Spleen (tissue), 11 donors: ENCODE results near the gene CASP8. TPM values are rescaled to one million over a fixed set of nuclear protein-coding genes. Genes with fewer than 3 reads are reported as not detected.

ENCODE experiments used
- DNase-seq: peaks from one replicate; pipeline ENCODE4 v3.0.0-alpha.2; 2020
- H3K27ac ChIP-seq, 8 donors: fragments of 200-600 bp; sonication (generic) in 7 of 8; 1 replicate in 4 of 8; 2 replicates in 4 of 8; pipeline versions ENCODE4 v1.5.0 to v1.8.0; 2016 to 2021; ENCODE audit warnings: inconsistent platforms in 4 of 8, mild to moderate bottlenecking in 4 of 8, moderate library complexity in 1 of 8
- H3K27me3 ChIP-seq, 7 donors: fragments of 200-600 bp; sonication (generic) in 6 of 7; replicated peaks in 1 of 7; 1 replicate in 4 of 7; 2 replicates in 3 of 7; pipeline versions ENCODE4 v1.5.0 to v1.8.0; 2016 to 2021; ENCODE audit warnings: inconsistent platforms in 3 of 7, mild to moderate bottlenecking in 1 of 7
- H3K36me3 ChIP-seq, 6 donors: fragments of 200-600 bp; sonication (generic) in 5 of 6; 1 replicate in 4 of 6; 2 replicates in 2 of 6; pipeline versions ENCODE4 v1.5.0 to v1.8.0; 2016 to 2021; ENCODE audit warnings: inconsistent platforms in 2 of 6
- H3K4me1 ChIP-seq, 6 donors: fragments of 200-600 bp; sonication (generic) in 5 of 6; 1 replicate in 3 of 6; 2 replicates in 3 of 6; pipeline versions ENCODE4 v1.5.0 to v1.8.0; 2016 to 2021; ENCODE audit warnings: inconsistent platforms in 3 of 6
- H3K4me3 ChIP-seq, 8 donors: fragments of 200-600 bp; sonication (generic) in 7 of 8; 1 replicate in 4 of 8; 2 replicates in 4 of 8; pipeline versions ENCODE4 v1.5.0 to v1.8.0; 2016 to 2021; ENCODE audit warnings: inconsistent platforms in 4 of 8, mild to moderate bottlenecking in 4 of 8, moderate library complexity in 2 of 8
- H3K9me3 ChIP-seq, 8 donors: fragments of 200-600 bp; sonication (generic) in 7 of 8; 1 replicate in 4 of 8; 2 replicates in 4 of 8; pipeline versions ENCODE4 v1.5.0 to v1.8.0; 2016 to 2021; ENCODE audit warnings: inconsistent platforms in 4 of 8
- POLR2A ChIP-seq, 3 donors: fragments of 450-650 bp; IDR thresholded peaks; one replicate each; pipeline ENCODE4 v1.5.1; 2017; ENCODE audit warnings: antibody characterized with exemption in 3 of 3, mild to moderate bottlenecking in 1 of 3
- POLR2AphosphoS5 ChIP-seq, 3 donors: sonication (generic); formaldehyde crosslinking; IDR thresholded peaks; one replicate each; pipeline ENCODE4 v1.5.1; 2017; ENCODE audit warnings: antibody characterized with exemption in 3 of 3
- WGBS, 5 donors: extraction: QIAGEN DNeasy Blood & Tissue Kit in 3 of 5; methylation state at CpG; one replicate each; pipeline versions ENCODE4 v1.1.5 to v1.1.7; 2013 to 2018; 5-methylcytosine and 5-hydroxymethylcytosine counted together
- intact Hi-C: fragments of 100-400 bp; cut with DNase I; formaldehyde crosslinking; loops from one replicate; pipeline ENCODE4 v1.15.0; 2023; ENCODE audit warnings: low total_unique reads
- polyA plus RNA-seq, 3 donors: library from polyadenylated mRNA; stranded (reverse); fragments of 200-250 nt; gene quantifications; one replicate each; pipeline ENCODE4 v1.2.1, GENCODE V29; 2013
- total RNA-seq, 7 donors: library from RNA; depleted of rRNA in 3 of 7; stranded (reverse); fragments of >200 nt in 3 of 7; fragmentation: NEBNext Ultra II Directional in 4 of 7; extraction: Animal tissue kit (Norgen Biotek cat#: 25700) in 4 of 7; gene quantifications; one replicate each; pipeline versions ENCODE4 v1.1.0 to v1.2.1, GENCODE V29; 2016 to 2021
- TF ChIP-seq, protein P1 (sequence below), 11 experiments: fragments of 200-600 bp in 7 of 11; fragments of 450-650 bp in 4 of 11; sonication (generic) in 4 of 11; IDR thresholded peaks in 8 of 11; conservative IDR thresholded peaks in 3 of 11; 1 replicate in 7 of 11; 2 replicates in 4 of 11; pipeline versions ENCODE4 v1.4.0 to v1.8.0; 2016 to 2021; ENCODE audit warnings: antibody characterized with exemption in 11 of 11, inconsistent platforms in 4 of 11, mild to moderate bottlenecking in 1 of 11
- donor health status: healthy with polysubstance abuse.
- donor health status: DM: no; HTN: no; CAD: no; lungs with moderate emphysema.
- donor health status: DM: no; HTN: no; CAD: no.
- donor health status: Bipolar disorder and iron deficiency.
- donor health status: healthy.
- donor health status: DM: no; HTN: no; CAD: no.
- donor health status: DM: yes; HTN: yes; CAD: no.

Gene CASP8
- total and polyA plus RNA-seq, 10 donors: 20.3 to 100 (median 78.7) TPM

DNA sequence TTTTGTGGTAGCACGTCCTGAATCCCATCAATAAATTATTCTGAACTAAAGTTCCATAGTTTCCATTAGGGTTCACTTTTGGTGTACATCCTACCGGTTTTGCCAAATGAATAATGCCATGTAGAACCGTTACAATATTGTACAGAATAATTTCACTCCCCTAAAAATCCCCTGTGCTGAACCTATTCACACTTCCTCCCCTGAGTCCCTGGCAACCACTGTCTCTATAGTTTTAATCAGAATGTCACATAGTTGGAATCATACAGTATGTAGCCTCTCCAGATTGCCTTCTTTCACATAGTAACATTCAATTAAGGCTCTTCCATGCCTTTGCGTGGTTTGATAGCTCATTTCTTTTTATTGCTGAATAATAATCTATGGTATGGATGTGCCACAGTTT lies 9.6 kb upstream of the CASP8 start:
- 79 to 93% (median 92%) methylated on average over 4 of the region's 4 CpGs for WGBS, 5 donors
- Histone ChIP-seq H3K27ac (no peak overlapping the region), H3K36me3 (no peaks in the 10 kb centered on the region), H3K9me3 (no peaks in the 10 kb centered on the region), H3K4me3 (no peak overlapping the region), H3K27me3 (no peaks in the 10 kb centered on the region), H3K4me1 (peaks cover 4 to 94% (median 41%) of the 10 kb centered on the region in 6 donors)
- no peak for DNase-seq
- intact Hi-C loops: loop anchor here (10.0 kb wide), 1 partner anchor 204 kb away; the partner anchor contains the start of genes STRADB and TRAK2
- TF ChIP-seq POLR2A (IDR thresholded peaks at IDR 0.05): no peak
- TF ChIP-seq, protein P1, sequence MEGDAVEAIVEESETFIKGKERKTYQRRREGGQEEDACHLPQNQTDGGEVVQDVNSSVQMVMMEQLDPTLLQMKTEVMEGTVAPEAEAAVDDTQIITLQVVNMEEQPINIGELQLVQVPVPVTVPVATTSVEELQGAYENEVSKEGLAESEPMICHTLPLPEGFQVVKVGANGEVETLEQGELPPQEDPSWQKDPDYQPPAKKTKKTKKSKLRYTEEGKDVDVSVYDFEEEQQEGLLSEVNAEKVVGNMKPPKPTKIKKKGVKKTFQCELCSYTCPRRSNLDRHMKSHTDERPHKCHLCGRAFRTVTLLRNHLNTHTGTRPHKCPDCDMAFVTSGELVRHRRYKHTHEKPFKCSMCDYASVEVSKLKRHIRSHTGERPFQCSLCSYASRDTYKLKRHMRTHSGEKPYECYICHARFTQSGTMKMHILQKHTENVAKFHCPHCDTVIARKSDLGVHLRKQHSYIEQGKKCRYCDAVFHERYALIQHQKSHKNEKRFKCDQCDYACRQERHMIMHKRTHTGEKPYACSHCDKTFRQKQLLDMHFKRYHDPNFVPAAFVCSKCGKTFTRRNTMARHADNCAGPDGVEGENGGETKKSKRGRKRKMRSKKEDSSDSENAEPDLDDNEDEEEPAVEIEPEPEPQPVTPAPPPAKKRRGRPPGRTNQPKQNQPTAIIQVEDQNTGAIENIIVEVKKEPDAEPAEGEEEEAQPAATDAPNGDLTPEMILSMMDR (IDR thresholded peaks at IDR 0.05 in 8 of 11, conservative IDR thresholded peaks at IDR 0.05 in 3 of 11): no peak
- TF ChIP-seq POLR2AphosphoS5 (IDR thresholded peaks at IDR 0.05): no peak

- H3K27me3 ChIP-seq: no peaks in the 10 kb centered on the region
- WGBS, 5 donors: 46 to 58% (median 56%) methylated on average over 5 of the region's 5 CpGs
- H3K36me3 ChIP-seq: no peaks in the 10 kb centered on the region
- peak overlapping the region in 7 of 8 donors; percentile 30 to 95 (median 71) for H3K27ac ChIP-seq
- DNase-seq: no peak
- peaks cover 17 to 96% (median 66%) of the 10 kb centered on the region in 6 donors for H3K4me1 ChIP-seq
- no peaks in the 10 kb centered on the region for H3K9me3 ChIP-seq
- H3K4me3 ChIP-seq: no peak overlapping the region
- intact Hi-C loops: loop anchor here (10.0 kb wide), 1 partner anchor 201 kb away; the partner anchor contains the start of genes STRADB and TRAK2
- TF ChIP-seq POLR2AphosphoS5 (IDR thresholded peaks at IDR 0.05): no peak
These were observed 6.1 kb upstream of the CASP8 start for GRCh38 chr2:201254081-201254730.

GRCh38 chr2:201255408-201256033 lies 4.8 kb upstream of the CASP8 start:
- 95 to 100% (median 97%) methylated on average over 3 of the region's 3 CpGs for WGBS, 5 donors
- Histone ChIP-seq H3K4me3 (no peak overlapping the region), H3K36me3 (no peaks in the 10 kb centered on the region), H3K27ac (peak overlapping the region in 6 of 8 donors; percentile 13 to 97 (median 94)), H3K4me1 (peaks cover 24 to 99% (median 79%) of the 10 kb centered on the region in 6 donors), H3K9me3 (no peaks in the 10 kb centered on the region), H3K27me3 (no peaks in the 10 kb centered on the region)
- intact Hi-C loops: loop anchor here (10.0 kb wide), 1 partner anchor 199 kb away; the partner anchor contains the start of genes STRADB and TRAK2
- no peak for DNase-seq
- TF ChIP-seq POLR2AphosphoS5 (IDR thresholded peaks at IDR 0.05): no peak
- TF ChIP-seq, protein P1 (IDR thresholded peaks at IDR 0.05 in 8 of 11, conservative IDR thresholded peaks at IDR 0.05 in 3 of 11): no peak
- no peak for TF ChIP-seq POLR2A (IDR thresholded peaks at IDR 0.05)

DNA sequence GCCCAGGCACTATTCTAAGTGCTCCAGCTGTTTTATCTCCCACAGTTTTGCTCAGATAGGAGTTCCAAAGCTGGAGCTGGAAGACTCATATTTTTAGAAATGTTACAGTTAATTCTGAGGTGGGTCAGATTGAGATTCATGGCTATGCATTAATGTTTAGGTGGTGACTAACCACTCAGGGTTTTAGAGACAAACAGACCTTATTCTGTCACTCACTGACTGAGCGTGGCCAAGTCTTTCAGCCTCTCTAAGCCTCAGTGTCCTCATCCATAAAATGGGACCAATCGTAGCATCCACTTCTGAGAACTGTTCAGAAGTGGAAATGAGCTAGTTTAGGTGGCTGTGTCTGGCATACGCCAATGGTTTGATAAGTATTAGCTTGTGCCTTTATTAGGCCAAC lies 4.3 kb upstream of the CASP8 start:
- peak overlapping the region in 7 of 8 donors; percentile 13 to 97 (median 94) for H3K27ac ChIP-seq
- H3K27me3 ChIP-seq: no peaks in the 10 kb centered on the region
- no peak for DNase-seq
- intact Hi-C loops: loop anchor here (10.0 kb wide), 1 partner anchor 199 kb away; the partner anchor contains the start of genes STRADB and TRAK2
- no peaks in the 10 kb centered on the region for H3K36me3 ChIP-seq
- H3K4me1 ChIP-seq: peaks cover 24 to 99% (median 83%) of the 10 kb centered on the region in 6 donors
- peak overlapping the region in 1 of 8 donors; percentile 72 for H3K4me3 ChIP-seq
- WGBS, 5 donors: 82 to 100% (median 95%) methylated on average over 3 of the region's 3 CpGs
- TF ChIP-seq POLR2A (IDR thresholded peaks at IDR 0.05) (no peak), POLR2AphosphoS5 (IDR thresholded peaks at IDR 0.05) (no peak)
- no peaks in the 10 kb centered on the region for H3K9me3 ChIP-seq
